PC-3 (cell line): Measurements from ENCODE around the gene CDK19. TPM values are rescaled to one million over a fixed set of nuclear protein-coding genes. Genes with fewer than 3 reads are reported as not detected.
A peak's percentile ranks its signal among the peaks of the same experiment; 100 is the strongest.

Source experiments
- ATAC-seq: fragments of 200-7000 bp; cut with Tn5 transposase; 2 replicates; pipeline ENCODE4 v1.9.1; 2020; ENCODE audit warnings: mild to moderate bottlenecking, moderate library complexity
- BruUV-seq: library from RNA; stranded (reverse); fragments of 400-500 nt; replicated peaks from 2 replicates; lab custom pipeline; 2021; lab: Mats Ljungman, UMichigan
- CTCF ChIA-PET: fragments of 300-600 bp; sonication (Branson Sonifier 250); formaldehyde crosslinking; loops from one replicate; lab custom pipeline; 2022; ENCODE audit warnings: antibody characterized with exemption; lab: Charles Lee
- POLR2A ChIA-PET: fragments of 300-600 bp; sonication (Branson Sonifier 250); formaldehyde crosslinking; loops from one replicate; lab custom pipeline; 2022; ENCODE audit warnings: antibody characterized with exemption; ENCODE audit not compliant: unreplicated experiment; lab: Charles Lee
- DNase-seq: peaks from one replicate; pipeline ENCODE4 v3.0.0-alpha.2; 2015
- H2AFZ ChIP-seq: fragments of 300-600 bp; sonication (generic); 2 replicates; pipeline ENCODE4 v1.6.0; 2016; ENCODE audit warnings: antibody characterized with exemption, low read length
- H3F3A ChIP-seq: fragments of 300-600 bp; sonication (generic); one replicate; pipeline ENCODE4 v1.6.0; 2017; ENCODE audit warnings: antibody characterized with exemption, low read length, control low read depth, mild to moderate bottlenecking; ENCODE audit not compliant: unreplicated experiment
- H3K27ac ChIP-seq: fragments of 300-600 bp; sonication (generic); 2 replicates; pipeline ENCODE4 v1.5.1; 2016; ENCODE audit warnings: mild to moderate bottlenecking, low read length
- H3K27me3 ChIP-seq: fragments of 300-600 bp; sonication (generic); 2 replicates; pipeline ENCODE4 v1.6.1; 2016; ENCODE audit warnings: low read length, mixed read lengths
- H3K36me3 ChIP-seq: fragments of 300-600 bp; sonication (generic); 2 replicates; pipeline ENCODE4 v1.6.1; 2016; ENCODE audit warnings: low read depth, mixed run types, low read length, mixed read lengths
- H3K4me1 ChIP-seq: fragments of 300-600 bp; sonication (generic); 2 replicates; pipeline ENCODE4 v1.5.1; 2016; ENCODE audit warnings: low read length; ENCODE audit not compliant: insufficient read depth
- H3K4me2 ChIP-seq: fragments of 300-600 bp; sonication (generic); 2 replicates; pipeline ENCODE4 v1.6.0; 2016; ENCODE audit warnings: low read length
- H3K4me3 ChIP-seq: fragments of 300-600 bp; sonication (generic); 2 replicates; pipeline ENCODE4 v1.5.1; 2016; ENCODE audit warnings: mild to moderate bottlenecking, low read length, mixed read lengths
- H3K79me2 ChIP-seq: fragments of 300-600 bp; sonication (generic); 2 replicates; pipeline ENCODE4 v1.6.1; 2017; ENCODE audit warnings: low read length, mixed read lengths
- H3K9ac ChIP-seq: fragments of 300-600 bp; sonication (generic); 2 replicates; pipeline ENCODE4 v1.6.0; 2016; ENCODE audit warnings: mild to moderate bottlenecking, low read length
- H3K9me2 ChIP-seq: fragments of 300-600 bp; sonication (generic); replicated peaks from 2 replicates; pipeline ENCODE4 v1.6.1; 2016; ENCODE audit warnings: mixed run types, low read length, mixed read lengths
- H3K9me3 ChIP-seq: fragments of 300-600 bp; sonication (generic); 2 replicates; pipeline ENCODE4 v1.6.1; 2016; ENCODE audit warnings: low read length, mixed read lengths
- H4K20me1 ChIP-seq: fragments of 300-600 bp; sonication (generic); 2 replicates; pipeline ENCODE4 v1.6.1; 2016; ENCODE audit warnings: low read length, mixed read lengths
- EZH2 ChIP-seq: fragments of 300-600 bp; sonication (generic); IDR thresholded peaks from one replicate; pipeline ENCODE4 v1.6.1; 2017; ENCODE audit warnings: antibody characterized with exemption, mild to moderate bottlenecking, low read length; ENCODE audit not compliant: unreplicated experiment
- EZH2phosphoT487 ChIP-seq: fragments of 300-600 bp; sonication (generic); IDR thresholded peaks from 2 replicates; pipeline ENCODE4 v1.6.1; 2018; ENCODE audit warnings: mild to moderate bottlenecking, antibody characterized with exemption, low read length, borderline replicate concordance
- intact Hi-C: fragments of 100-400 bp; cut with micrococcal nuclease; formaldehyde crosslinking; loops from 2 replicates; pipeline ENCODE4 v1.9.0; 2023
- total RNA-seq: library from RNA; depleted of rRNA; stranded (reverse); fragments of >200 nt; gene quantifications from 2 replicates; pipeline ENCODE4 v1.2.3, GENCODE V29; 2014
- TF ChIP-seq, protein P1 (sequence below): fragments of 300-600 bp; sonication (generic); conservative IDR thresholded peaks from 2 replicates; pipeline ENCODE4 v1.5.1; 2017; ENCODE audit warnings: antibody characterized with exemption, low read depth, mild to moderate bottlenecking, low read length

CDK19 gene
- total RNA-seq, 1 experiment from 2014 or later = 4.2 TPM

DNA sequence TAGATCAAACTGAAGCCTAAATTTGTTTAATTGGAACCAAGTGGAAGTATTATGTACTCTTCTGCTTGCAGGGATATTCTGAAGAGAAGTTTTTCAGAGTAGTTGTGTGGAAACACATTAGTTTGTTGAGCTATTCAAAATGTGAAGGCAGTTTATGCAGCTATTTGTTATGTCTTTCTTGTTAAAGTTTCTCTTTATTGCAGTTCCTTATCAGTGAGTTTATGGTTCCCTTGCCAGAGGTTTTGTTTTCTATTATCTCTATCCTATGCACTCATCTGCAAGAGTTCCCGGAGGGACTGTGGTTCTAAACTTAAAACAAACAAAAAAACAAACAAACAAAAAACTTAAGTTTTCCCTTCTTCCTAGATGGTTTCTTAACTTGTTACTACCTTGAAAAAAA is 195.2 kb downstream of the CDK19 start:
- ATAC-seq = no peak

DNA sequence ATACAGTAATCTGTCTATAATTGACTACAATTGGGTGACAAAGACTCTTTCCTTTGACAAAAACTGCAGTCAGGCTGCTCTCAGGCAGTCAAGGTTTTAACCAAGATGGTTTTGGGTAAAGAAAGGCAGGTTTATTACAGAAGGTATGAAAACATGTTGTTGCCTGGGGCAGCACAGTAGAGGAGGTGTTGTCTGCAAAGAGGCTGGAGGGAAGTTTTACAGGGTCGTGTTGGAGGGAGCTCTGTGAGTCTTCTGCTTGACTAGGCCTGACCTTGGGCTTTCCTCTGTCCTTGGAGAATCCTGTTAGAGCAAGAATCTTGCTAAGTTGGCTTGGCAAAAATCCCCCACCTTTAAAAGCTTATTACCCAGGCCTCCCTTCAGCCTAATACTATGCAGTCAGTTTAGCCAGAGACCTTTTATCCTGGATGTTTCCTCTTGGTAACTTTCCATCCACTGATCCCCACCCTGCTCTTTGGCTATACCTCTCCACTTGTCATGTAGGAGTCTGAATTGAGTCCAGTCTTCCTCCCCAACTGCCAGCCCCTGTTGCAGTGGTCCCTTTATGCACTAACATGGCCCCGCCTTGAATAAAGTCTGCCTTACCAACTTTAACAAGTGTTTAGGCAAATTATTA is 195.9 kb downstream of the CDK19 start:
- BruUV-seq = no TSS peak
- ChIA-PET CTCF (interaction anchor here (0.6 to 1.2 kb wide), 7 partner anchors 35 to 255 kb away, joined by 3 to 9 read pairs (median 3); partner anchors contain the start of gene AMD1), POLR2A (interaction anchor here (0.6 kb wide), 2 partner anchors 46 to 83 kb away, joined by 3 to 4 read pairs; no protein-coding TSS in a partner anchor)
- Histone ChIP-seq H3K4me2 (no peak overlapping the region), H3K9me3 (no peaks in the 10 kb centered on the region), H2AFZ (no peak overlapping the region), H3K27ac (peak overlapping the region; percentile 58), H3F3A (no peaks in the 10 kb centered on the region), H3K36me3 (no peaks in the 10 kb centered on the region; the same call in 1 of the 2 replicates), H3K79me2 (no peaks in the 10 kb centered on the region), H4K20me1 (no peaks in the 10 kb centered on the region), H3K9me2 (no peaks in the 10 kb centered on the region), H3K4me1 (peaks cover 22% of the 10 kb centered on the region), H3K27me3 (no peaks in the 10 kb centered on the region), H3K4me3 (no peak overlapping the region), H3K9ac (no peak overlapping the region)
- DNase-seq (no peak), ATAC-seq (peak; percentile 47)
- intact Hi-C loops = loop anchor here (1.0 to 5.0 kb wide), 4 partner anchors 63 to 378 kb away; partner anchors contain the start of gene AMD1
- TF ChIP-seq EZH2phosphoT487 = no peak
- no peak for TF ChIP-seq EZH2
- TF ChIP-seq, protein P1, sequence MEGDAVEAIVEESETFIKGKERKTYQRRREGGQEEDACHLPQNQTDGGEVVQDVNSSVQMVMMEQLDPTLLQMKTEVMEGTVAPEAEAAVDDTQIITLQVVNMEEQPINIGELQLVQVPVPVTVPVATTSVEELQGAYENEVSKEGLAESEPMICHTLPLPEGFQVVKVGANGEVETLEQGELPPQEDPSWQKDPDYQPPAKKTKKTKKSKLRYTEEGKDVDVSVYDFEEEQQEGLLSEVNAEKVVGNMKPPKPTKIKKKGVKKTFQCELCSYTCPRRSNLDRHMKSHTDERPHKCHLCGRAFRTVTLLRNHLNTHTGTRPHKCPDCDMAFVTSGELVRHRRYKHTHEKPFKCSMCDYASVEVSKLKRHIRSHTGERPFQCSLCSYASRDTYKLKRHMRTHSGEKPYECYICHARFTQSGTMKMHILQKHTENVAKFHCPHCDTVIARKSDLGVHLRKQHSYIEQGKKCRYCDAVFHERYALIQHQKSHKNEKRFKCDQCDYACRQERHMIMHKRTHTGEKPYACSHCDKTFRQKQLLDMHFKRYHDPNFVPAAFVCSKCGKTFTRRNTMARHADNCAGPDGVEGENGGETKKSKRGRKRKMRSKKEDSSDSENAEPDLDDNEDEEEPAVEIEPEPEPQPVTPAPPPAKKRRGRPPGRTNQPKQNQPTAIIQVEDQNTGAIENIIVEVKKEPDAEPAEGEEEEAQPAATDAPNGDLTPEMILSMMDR = no peak

More for the DNA sequence above, 195.2 kb downstream of the CDK19 start:
- intact Hi-C loops = no loop called here
- Histone ChIP-seq H3K27ac (no peak overlapping the region), H3K4me3 (no peak overlapping the region), H3F3A (no peaks in the 10 kb centered on the region), H3K9me2 (no peaks in the 10 kb centered on the region), H3K9ac (no peak overlapping the region), H3K4me2 (no peak overlapping the region), H3K4me1 (peaks cover 28% of the 10 kb centered on the region), H4K20me1 (no peaks in the 10 kb centered on the region), H3K27me3 (no peaks in the 10 kb centered on the region), H3K79me2 (no peaks in the 10 kb centered on the region), H3K9me3 (no peaks in the 10 kb centered on the region), H2AFZ (no peak overlapping the region), H3K36me3 (no peaks in the 10 kb centered on the region; the same call in 1 of the 2 replicates)
- DNase-seq = no peak
- BruUV-seq = no TSS peak
- POLR2A ChIA-PET = interaction anchor here (0.6 kb wide), 1 partner anchor 45 kb away, joined by 4 read pairs; no protein-coding TSS in a partner anchor
- CTCF ChIA-PET = no interaction called here
- no peak for TF ChIP-seq EZH2phosphoT487
- no peak for TF ChIP-seq EZH2
- TF ChIP-seq, protein P1 = no peak
